ENCODE measurements around the gene CD3G. TPM values are rescaled to one million over a fixed set of nuclear protein-coding genes. Genes with fewer than 3 reads are reported as not detected.
"Not testable (repeated sequence)": the region's sequence is repeated elsewhere in the genome, so short reads cannot be mapped to it uniquely, and the experiment has no call there.

The CD3G gene
- total RNA-seq, 1 experiment from 2014 or later, result not detected

GRCh38 chr11:118380571-118380970 is 36.4 kb downstream of the CD3G start:
- Histone ChIP-seq H3K4me3 (no peak overlapping the region), H3K27ac (no peak overlapping the region), H3K9me3 (replicated peaks) (no peaks in the 10 kb centered on the region), H3K36me3 (peaks cover 20% of the 10 kb centered on the region; the same call in 1 of the 2 replicates), H3K27me3 (no peaks in the 10 kb centered on the region), H3K4me1 (no peaks in the 10 kb centered on the region)
- no peak for DNase-seq

DNA sequence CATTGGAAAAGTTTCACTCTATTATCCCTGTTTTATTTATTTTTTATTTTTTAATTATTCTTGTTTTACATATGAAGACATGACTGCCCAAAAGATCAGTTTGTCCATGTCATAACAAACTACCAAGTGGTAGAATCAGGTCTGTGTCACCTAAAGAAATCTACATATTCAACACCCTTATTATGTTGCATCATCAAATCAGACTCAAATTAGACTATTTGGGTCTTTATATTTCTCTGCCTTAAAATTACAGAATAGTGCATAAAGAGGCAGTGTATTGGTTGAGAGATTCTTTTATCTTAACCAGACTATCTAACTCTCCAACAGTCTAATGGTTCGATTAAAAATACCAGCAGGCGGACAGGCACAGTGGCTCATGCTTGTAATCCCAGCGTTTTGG is 38.8 kb downstream of the CD3G start:
- H3K9me3 ChIP-seq (replicated peaks), result no peaks in the 10 kb centered on the region
- no peak overlapping the region for H3K27ac ChIP-seq
- H3K36me3 ChIP-seq, result peaks cover 23% of the 10 kb centered on the region; the same call in 1 of the 2 replicates

DNA sequence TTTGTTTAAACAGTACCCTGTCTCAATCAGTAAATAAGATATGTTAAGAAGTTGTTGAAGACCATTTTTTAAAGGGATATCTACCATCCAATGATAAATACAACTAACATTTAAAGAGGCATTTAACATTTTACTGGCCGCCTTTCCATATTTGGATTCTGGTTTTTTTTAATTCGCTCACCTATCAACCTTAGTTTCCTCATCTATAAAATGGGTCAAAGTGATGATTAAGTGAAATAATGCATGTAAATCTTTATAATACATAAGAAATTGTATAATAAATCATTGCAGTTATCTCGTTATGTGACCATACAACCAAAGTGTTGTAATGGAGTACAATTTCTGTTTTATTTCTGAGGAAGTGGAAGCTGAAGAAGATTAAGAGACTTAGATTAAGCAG is 39.5 kb downstream of the CD3G start:
- Histone ChIP-seq H3K36me3 (peaks cover 18% of the 10 kb centered on the region; the same call in 1 of the 2 replicates), H3K27me3 (no peaks in the 10 kb centered on the region), H3K27ac (no peak overlapping the region)

More for the DNA sequence above, 38.8 kb downstream of the CD3G start:
- Histone ChIP-seq H3K4me1 (no peaks in the 10 kb centered on the region), H3K27me3 (no peaks in the 10 kb centered on the region), H3K4me3 (no peak overlapping the region)
- DNase-seq, result no peak

GRCh38 chr11:118396097-118396501 is 52.0 kb downstream of the CD3G start:
- Histone ChIP-seq H3K4me3 (no peak overlapping the region), H3K27ac (no peak overlapping the region), H3K27me3 (no peaks in the 10 kb centered on the region), H3K4me1 (peaks cover 6% of the 10 kb centered on the region), H3K9me3 (replicated peaks) (no peaks in the 10 kb centered on the region), H3K36me3 (peaks cover 11% of the 10 kb centered on the region)
- no peak for DNase-seq

More for the DNA sequence above, 39.5 kb downstream of the CD3G start:
- H3K4me3 ChIP-seq, result no peak overlapping the region
- no peaks in the 10 kb centered on the region for H3K4me1 ChIP-seq
- no peak for DNase-seq
- no peaks in the 10 kb centered on the region for H3K9me3 ChIP-seq (replicated peaks)

GRCh38 chr11:118397448-118397847 is 53.3 kb downstream of the CD3G start:
- Histone ChIP-seq H3K27ac (no peak overlapping the region), H3K27me3 (no peaks in the 10 kb centered on the region), H3K36me3 (peaks cover 10% of the 10 kb centered on the region), H3K4me1 (peaks cover 6% of the 10 kb centered on the region), H3K4me3 (no peak overlapping the region), H3K9me3 (replicated peaks) (no peaks in the 10 kb centered on the region)
- no peak for DNase-seq

DNA sequence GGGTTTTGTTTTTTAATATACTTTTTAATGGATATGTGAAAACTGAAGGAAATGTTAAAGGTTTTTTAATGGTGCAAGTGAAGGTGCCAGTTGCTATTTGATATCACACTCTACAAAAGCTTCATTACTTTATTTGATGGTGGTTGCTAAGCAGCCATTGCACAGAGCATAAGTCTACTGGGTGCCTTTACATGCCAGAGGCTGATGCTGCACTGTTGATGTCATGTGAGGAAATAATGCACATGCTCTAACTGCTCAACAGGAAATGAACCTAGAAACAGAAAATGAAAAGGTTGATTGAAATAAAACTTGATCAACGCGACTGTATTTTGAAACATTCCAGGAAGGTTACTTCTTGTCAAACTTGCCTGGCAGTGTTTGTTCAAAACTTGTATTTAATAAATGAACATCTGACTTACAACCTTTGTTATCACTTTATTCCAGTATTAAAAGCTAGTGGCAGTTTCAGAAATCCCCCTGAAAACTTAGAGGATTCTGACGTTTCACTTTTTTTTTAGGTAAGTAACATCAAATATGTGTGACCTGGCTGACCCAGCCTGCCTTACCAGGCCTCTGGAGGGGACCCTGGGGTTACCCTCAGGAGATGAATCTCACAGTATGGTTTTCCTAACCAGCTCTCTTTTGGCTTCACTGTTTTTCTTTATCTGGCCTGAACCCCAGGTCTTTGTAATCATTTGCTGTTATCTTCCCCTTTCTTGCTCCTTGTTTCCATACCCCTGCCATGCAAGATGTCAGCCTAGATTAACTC is 54.8 kb downstream of the CD3G start:
- no peak overlapping the region for H3K4me3 ChIP-seq
- H3K36me3 ChIP-seq, result 0 out of 2 replicates have a peak, but pooled peaks cover 7% of the 10 kb centered on the region
- H3K27me3 ChIP-seq, result no peaks in the 10 kb centered on the region
- no peak for DNase-seq
- peak overlapping the region; percentile 96; the same call in 1 of the 2 replicates for H3K27ac ChIP-seq
- peaks cover 6% of the 10 kb centered on the region for H3K4me1 ChIP-seq
- H3K9me3 ChIP-seq (replicated peaks), result no peaks in the 10 kb centered on the region

GRCh38 chr11:118401151-118401879 is 57.2 kb downstream of the CD3G start, which contains the start of gene ATP5MG:
ATP5MG (plus strand) TSS chr11:118401606; CDS start chr11:118401666, 60 bp downstream.
- H3K4me1 ChIP-seq, result peaks cover 6% of the 10 kb centered on the region
- no peaks in the 10 kb centered on the region for H3K27me3 ChIP-seq
- H3K36me3 ChIP-seq, result peaks cover 13% of the 10 kb centered on the region; the same call in 1 of the 2 replicates
- H3K9me3 ChIP-seq (replicated peaks), result no peaks in the 10 kb centered on the region
- peak within 1 kb of the TSS; percentile 69 for H3K4me3 ChIP-seq
- DNase-seq, result peak; percentile 88 to 92
- peak within 1 kb of the TSS; percentile 96 for H3K27ac ChIP-seq

DNA sequence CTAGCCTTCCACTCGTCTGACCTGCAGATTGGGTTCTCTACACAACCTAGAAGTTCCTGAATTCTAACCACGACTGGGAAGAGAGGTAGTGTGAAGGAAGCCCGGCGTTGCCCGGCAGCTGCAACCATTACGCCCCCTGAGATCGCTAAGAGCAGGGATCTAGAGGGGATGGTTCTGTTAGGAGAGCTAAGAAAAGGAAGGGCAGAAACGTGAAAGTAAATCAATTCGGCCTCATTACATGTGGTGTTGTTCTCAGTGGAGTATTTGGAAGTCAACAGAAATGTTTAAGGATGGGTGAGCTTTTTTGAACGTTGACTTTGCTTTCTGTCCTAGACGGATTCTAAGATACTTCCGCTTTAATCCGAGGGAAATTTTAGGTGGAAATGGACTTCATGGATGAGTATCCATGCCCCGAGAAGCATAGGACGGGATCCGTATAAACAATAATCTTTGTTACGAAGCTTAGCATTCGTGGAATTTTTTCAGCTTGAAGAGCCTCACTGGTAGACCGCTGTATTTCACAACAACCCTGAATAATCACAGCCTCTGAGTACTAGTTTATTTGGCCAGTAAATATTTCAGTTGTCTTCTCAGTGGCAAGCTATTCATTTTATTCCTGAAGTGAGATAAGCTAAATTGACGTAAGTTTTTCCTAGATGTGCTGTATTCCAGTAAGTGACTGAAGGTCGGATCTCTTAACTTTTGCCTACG is 57.9 kb downstream of the CD3G start:
- peaks cover 6% of the 10 kb centered on the region for H3K4me1 ChIP-seq
- DNase-seq, result no peak
- peak overlapping the region; percentile 96 for H3K27ac ChIP-seq
- H3K36me3 ChIP-seq, result peaks cover 16% of the 10 kb centered on the region; the same call in 1 of the 2 replicates
- peak overlapping the region; percentile 69 for H3K4me3 ChIP-seq
- H3K27me3 ChIP-seq, result no peaks in the 10 kb centered on the region
- H3K9me3 ChIP-seq (replicated peaks), result no peaks in the 10 kb centered on the region

DNA sequence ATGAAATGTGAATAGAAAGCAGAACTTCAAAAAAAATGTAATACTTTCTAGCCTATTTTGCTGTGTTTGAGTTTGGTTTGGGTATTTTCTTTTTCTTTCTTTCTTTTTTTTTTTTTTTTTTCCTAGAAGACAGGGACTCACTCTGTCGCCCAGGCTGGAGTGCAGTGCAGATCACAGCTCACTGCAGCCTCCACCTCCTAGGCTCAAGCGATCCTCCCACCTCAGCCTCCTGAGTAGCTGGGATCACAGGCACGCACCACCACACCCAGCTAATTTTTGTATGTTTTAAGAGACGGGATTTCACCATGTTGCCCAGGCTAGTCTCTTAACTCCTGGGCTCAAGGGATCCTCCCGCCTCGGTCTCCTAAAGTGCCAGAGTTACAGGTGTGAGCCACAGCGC is 58.5 kb downstream of the CD3G start:
- H3K9me3 ChIP-seq (replicated peaks); H3K27ac ChIP-seq; DNase-seq; H3K27me3 ChIP-seq; H3K4me1 ChIP-seq: not testable (repeated sequence)
- Histone ChIP-seq H3K4me3 (peak overlapping the region; percentile 69), H3K36me3 (peaks cover 22% of the 10 kb centered on the region; the same call in 1 of the 2 replicates)

Other genes with a start within 250 kb of the CD3G start
- gene SCN4B, start 191.5 kb upstream of the CD3G start, total RNA-seq (2014; rRNA removed; shearing (Covaris generic)), result not detected in 2 replicates
- gene SCN2B, start 167.7 kb upstream of the CD3G start, total RNA-seq (2014; rRNA removed; shearing (Covaris generic)), result not detected in 2 replicates
- gene JAML, start 119.3 kb upstream of the CD3G start, total RNA-seq (2014; rRNA removed; shearing (Covaris generic)), result not detected in 2 replicates
- 0.10 and 0.12 TPM in 2 replicates for gene MPZL3, start 92.0 kb upstream of the CD3G start, total RNA-seq (2014; rRNA removed; shearing (Covaris generic))
- gene MPZL2, start 80.0 kb upstream of the CD3G start, total RNA-seq (2014; rRNA removed; shearing (Covaris generic)), result not detected in 2 replicates
- gene CD3E, start 39.6 kb upstream of the CD3G start, total RNA-seq (2014; rRNA removed; shearing (Covaris generic)), result not detected in 2 replicates
- not detected in 2 replicates for gene CD3D, start 1.6 kb upstream of the CD3G start, total RNA-seq (2014; rRNA removed; shearing (Covaris generic))
- 32.8 and 34.7 TPM in 2 replicates for gene UBE4A, start 15.3 kb downstream of the CD3G start, total RNA-seq (2014; rRNA removed; shearing (Covaris generic))
- gene ATP5MG, start 57.3 kb downstream of the CD3G start, total RNA-seq (2014; rRNA removed; shearing (Covaris generic)), result 165 and 191 TPM in 2 replicates
- 32.3 and 33.2 TPM in 2 replicates for gene KMT2A, start 92.1 kb downstream of the CD3G start, total RNA-seq (2014; rRNA removed; shearing (Covaris generic))
- gene TTC36, start 183.1 kb downstream of the CD3G start, total RNA-seq (2014; rRNA removed; shearing (Covaris generic)), result 0.47 TPM in 1 of 2 replicates, not detected in the other
- 8.5 and 8.7 TPM in 2 replicates for gene TMEM25, start 186.8 kb downstream of the CD3G start, total RNA-seq (2014; rRNA removed; shearing (Covaris generic))
- gene IFT46, start 221.6 kb downstream of the CD3G start, total RNA-seq (2014; rRNA removed; shearing (Covaris generic)), result 16.0 and 17.2 TPM in 2 replicates
- gene ARCN1, start 228.1 kb downstream of the CD3G start, total RNA-seq (2014; rRNA removed; shearing (Covaris generic)), result 135 and 143 TPM in 2 replicates